Activated CD4-positive, alpha-beta T cell treated with anti-CD3 and anti-CD28 coated beads for 48 hours (primary cell): ENCODE data around the gene SMOC2.

ENCODE experiments used
- DNase-seq: peaks from one replicate; pipeline ENCODE4 v3.0.0-alpha.2; 2020

Gene SMOC2

DNA sequence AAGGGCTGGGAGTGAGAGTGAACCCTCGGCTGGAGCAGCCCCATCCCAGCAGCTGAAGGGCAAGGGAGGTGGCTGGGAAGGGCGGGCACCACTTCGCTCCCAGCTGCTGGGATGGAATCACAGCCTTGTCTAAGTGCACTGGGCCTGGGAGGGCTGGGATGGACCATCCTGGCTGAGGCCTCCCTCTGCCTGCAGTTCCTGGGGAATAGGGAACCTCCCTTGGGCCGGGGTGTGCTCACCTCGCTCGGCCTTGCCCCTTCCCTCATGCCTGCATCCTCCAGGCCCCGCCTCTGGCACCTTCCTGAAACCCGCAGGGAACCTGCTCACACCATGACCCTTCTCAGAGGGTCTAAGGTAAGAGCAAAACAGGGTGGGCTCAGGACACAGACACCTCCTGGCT lies 53.7 kb downstream of the SMOC2 start:
- DNase-seq, result no peak

DNA sequence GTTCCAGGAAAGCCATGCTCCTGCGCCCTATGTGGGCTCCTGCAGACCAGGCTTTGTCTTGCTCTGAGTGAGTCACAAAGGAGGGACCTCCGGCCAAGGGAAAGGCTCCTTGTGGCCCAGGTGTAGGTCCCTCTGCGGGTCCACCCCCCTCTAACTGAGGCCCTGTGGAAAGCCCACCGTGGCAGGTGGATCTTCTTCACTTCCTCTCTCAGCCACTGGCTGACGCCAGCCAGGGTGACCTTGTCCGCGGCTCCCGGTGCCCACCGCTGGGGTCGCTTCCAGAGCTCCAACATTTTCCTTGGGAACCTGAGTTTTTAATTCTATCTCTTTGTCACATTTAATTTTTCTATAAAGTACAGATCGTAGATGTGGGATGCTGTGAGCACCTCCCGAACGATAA lies 54.1 kb downstream of the SMOC2 start:
- no peak for DNase-seq

DNA sequence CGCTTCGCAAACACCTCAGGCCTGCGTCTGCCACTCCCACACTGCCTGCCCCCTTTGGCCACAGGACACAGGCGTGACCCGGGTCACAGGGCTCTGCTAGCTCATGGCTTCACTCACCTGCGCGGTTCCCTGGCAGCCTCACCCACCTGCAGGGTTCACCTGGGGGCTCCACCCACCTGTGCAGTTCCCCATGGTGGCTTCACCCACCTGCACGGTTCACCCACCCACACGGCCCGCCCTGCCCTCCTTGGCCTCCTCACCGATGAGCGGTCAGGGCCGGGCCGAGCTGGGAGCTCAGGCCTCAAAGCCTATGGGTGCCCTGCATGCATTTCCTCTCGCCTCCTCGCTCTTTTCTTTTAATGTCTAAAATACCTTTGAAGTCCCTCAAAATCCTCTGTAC lies 54.7 kb downstream of the SMOC2 start:
- DNase-seq, result no peak

DNA sequence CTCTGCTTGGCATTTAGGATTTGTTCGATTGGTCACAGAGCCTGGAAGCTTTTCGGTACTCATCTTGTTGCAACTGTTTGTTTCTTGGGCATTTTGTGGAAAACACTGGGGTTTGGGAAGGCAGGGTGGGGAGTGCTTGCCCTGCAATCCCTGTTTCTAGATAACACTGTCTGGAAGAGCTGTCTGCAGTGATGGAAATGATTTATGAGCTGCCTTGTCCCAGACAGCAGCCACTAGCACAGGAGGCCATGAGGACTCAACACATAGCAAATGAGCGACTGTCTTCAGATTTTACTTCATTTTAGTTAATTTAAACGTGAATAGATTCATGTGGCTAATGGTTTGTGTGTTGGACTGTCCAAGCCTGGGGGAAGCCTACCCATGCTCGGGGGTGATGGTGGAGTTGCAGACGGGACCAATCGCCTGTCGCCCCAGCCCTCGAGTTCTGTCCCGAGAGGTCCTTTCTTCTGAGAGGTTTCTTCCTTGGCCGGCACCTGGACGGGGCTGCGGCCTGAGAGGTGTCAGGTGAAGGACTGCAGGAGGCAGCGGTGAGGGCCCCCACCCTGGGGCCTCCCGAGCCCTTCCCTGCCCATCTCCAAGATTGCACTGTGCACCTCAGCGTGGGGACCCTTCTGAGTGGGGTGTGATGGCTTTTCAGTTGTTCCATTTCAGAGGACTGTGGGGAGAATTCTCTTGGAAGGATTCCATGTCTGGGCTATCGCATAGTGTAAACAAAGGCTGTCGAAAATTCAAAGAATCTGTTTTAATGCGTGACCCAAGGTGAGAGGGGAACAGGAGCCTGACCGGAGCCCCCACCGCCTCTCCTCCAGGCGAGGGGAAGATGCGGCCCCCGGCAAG lies 55.4 kb downstream of the SMOC2 start:
- DNase-seq, result no peak

DNA sequence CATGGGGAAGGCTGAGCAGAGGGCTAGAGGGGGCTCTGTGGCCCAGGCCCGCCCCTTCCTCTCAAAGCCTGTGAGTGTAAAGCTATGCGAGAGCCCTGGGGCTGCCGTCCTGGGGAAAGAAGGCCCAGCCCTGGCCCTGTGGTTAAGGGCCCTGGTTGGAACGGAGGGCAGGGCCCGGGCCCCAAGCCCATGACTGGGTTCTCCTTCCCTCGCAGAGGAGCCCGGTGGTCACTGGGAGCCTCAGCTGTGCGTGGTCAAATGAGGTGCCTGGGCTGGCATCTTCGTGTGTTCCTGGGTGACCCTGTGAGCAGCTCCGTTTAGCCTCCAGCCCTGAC lies 56.0 kb downstream of the SMOC2 start:
- DNase-seq, result no peak

DNA sequence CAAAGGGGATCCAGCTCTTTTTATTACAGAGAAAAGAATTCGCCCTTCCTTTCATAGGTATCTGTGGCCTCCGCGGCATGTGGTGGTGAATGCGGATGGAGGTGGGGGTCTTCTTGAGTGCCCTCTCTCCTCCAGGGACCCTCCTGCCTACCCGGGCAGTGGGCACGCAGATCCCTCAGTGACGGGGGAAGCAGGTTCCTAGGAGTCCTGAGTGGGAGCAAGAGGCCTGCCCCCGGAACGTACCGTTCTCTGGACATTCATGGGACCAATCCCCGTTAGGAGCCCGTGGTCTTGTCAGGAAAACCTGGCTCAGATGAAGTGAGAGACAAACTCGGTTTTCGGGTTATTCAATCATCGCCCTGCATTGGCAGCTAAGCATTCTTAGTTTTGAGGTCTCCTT lies 56.4 kb downstream of the SMOC2 start:
- no peak for DNase-seq

DNA sequence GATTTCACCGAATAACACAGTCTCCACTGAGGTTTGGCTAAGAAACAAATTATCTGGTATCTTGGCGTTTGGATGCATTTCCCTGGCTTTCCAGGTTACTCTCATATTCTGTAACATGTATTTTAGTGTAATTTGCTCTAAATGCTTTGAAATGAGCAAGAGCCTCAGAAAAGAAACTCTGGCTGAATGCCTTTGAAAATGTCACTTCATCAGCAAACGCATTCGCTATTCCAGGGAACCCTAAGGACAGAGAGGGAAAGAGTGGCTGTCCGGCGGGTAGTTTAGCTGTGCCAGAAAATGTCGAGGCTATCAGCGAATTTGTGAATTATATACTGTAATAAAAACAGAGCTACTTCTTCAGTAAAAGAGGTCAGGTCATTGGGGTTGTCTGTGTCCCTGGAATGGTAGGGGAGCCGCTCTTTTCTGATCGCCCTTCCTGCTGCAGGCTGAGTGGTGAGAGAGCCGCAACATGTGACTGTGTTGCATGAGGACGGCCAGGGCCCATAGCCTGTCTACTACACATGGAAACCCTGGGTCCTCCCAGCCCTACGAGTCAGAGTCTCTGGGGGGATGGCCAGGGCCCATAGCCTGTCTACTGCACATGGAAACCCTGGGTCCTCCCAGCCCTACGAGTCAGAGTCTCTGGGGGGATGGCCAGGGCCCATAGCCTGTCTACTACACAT lies 57.3 kb downstream of the SMOC2 start:
- DNase-seq, result no peak

DNA sequence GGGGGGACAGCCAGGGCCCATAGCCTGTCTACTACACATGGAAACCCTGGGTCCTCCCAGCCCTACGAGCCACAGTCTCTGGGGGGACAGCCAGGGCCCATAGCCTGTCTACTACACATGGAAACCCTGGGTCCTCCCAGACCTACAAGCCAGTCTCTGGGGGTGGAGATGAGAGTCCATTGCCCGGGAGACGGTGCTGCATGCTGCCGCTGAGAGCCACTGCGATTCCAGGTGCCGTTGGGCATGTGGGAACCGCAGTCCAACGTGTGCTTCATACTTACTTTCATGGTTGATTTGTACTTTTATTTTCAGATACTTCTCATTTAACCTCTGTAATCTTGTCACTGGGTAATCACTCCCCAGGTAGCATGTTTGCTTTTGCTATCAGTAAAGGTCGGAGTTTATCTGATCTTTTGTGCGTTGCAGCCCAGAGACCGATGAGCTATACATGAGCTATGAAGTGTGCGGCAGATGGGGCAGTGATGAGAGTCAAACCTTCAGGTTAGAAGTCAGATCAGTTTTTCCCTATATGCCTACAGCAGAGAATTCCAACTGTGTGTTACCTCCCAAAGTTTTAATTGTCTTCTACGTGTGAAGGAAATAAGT lies 58.2 kb downstream of the SMOC2 start:
- DNase-seq, result no peak

DNA sequence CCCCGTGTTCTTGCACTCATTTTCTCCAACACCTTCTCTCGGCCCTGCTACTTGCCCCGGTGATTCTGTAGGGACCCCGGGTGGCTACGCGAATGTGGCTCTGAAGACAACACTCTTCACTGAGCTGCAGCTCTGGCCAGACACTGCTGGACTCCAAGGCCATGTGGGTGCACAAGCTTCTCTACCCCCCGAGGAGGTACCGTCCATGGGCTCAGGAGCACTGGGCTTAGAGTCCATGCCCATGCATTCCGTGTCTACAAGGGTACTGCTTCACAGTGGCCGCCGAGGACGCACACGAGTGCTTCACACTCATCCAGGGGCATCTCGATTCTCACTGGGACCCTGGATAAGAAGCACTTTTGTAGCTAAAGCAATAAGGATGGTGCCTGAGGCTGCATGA lies 59.5 kb downstream of the SMOC2 start:
- DNase-seq, result no peak

DNA sequence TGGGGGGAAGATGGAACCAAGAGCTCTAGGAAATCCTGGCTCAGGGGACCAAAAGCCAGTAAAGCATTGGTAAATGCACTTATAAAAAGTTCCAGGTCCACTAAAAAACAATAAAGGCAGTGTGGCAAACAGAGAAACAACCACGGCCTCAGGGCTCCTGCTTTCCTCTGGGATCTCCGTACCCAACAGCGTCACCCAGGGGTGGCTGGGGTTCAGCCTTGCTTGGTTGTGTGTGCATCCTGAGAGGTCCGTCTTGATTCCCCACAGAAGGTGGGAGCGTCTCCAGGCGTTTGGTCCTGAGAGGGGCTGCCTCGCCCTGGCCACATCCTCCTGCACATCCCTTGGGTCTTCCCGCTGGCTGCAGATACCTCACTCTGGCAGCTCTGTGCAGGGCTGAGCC lies 60.6 kb downstream of the SMOC2 start:
- DNase-seq, result no peak

DNA sequence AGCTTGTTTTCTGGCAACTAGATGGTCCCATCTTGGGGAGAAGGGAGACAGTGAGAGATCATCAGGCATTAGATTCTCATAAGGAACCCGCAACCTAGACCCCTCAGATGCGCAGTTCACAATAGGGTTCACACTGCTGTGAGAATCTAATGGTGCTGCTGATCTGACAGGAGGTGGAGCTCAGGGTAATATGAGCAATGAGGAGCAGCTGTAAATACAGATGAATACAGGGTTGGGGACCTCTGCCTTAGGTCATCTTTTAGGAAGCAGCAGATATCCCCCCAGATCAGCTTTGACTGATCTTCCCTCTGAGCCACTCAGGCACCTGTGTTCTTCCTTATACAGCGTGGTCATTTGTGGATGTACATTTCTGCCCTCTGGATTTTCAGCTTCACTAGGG lies 63.4 kb downstream of the SMOC2 start:
- DNase-seq, result no peak

DNA sequence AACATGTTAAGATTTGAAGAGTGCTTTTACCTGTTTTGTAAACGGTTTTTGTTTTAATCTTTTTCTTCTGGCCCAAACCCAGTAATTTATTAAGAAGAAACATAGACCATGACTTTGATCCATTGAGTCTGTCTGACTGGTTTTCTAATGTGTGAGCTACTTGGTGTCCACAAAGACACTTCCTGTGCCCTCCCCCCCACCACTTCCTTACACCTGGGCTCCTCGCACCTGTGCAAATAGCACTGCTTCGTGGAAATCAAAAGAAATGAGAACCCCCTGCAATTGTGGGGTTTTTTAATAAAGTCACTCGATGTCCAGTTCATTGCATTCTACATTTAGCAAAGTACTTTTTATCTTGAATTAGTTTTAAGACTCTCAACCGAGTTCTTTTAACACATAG lies 65.5 kb downstream of the SMOC2 start:
- DNase-seq, result no peak

DNA sequence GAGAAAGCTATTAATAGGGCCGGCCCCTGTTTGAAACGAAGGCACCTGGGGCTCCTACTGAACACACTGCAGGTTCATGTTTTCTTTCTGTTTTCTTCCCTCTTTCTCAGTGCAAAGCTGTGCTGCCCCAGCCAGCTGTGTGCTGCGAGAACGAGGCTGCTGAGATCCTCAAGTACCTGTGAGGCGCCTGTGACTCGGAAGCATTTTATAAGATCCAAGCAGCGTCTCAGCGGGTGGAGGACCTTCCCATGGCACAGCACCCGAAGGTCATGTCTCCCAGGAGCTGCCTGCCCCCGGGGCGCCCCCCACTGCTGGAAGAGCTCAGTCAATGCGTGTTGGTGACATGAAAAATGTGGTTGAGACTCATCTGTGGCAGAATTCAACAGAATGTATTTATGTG lies 66.3 kb downstream of the SMOC2 start:
- DNase-seq, result no peak

DNA sequence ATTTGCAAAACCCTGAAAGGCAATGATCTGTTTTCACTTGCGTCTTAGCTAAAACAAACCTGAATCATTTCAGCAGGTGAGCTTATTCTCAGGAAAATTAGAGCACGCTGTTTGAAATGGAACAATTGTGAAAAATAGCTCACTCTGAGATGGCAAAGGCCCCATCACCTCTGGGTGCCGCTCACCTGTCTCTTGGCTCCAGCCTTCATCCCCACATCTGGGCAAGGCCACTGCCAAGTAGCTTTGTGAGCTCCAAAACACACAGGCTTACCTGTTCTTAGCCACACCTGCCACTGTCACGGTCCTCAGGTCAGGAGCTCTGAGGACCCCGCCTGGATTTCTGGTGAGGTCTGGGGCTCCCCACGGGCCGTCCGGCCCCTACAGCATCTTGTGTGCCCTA lies 66.7 kb downstream of the SMOC2 start:
- no peak for DNase-seq

DNA sequence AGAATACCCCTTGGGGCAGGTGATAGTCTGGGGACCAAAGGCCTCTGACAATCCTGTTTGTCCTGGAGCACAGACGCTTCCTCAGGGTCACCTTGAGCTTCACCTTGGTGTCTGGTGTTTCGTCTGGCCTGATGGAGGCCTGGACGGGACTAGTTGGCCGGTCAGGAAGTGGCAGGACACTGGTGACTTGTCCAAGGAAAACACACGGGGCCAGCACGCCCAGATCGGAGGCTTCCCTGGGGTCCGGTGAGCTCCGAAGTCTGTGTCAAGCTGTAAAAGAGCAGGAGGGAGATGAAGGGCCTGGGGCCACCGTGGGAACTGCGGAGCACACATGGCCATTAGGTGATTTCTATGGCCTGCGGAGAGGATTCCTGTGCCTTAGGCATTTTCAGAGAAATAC lies 67.9 kb downstream of the SMOC2 start:
- DNase-seq, result no peak

DNA sequence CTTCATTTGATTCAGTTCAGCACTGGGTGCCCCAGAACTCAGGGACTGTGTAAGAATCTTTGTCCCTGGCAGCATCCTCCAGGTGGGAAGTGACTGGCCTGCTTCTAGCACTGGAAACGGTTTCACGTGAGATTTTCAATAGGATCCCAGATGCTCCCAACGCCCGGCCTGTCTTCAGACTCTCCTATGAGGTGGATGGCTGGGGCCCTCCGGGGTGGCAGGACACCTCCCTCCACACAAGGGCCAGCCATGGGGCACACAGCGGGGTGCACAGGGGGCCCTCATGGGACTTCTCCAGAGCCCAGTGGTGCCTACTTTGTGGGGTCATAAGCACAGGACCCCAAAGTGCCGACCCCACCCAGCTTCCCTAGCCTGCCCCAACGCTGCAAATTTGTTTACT lies 72.8 kb downstream of the SMOC2 start:
- DNase-seq, result no peak

DNA sequence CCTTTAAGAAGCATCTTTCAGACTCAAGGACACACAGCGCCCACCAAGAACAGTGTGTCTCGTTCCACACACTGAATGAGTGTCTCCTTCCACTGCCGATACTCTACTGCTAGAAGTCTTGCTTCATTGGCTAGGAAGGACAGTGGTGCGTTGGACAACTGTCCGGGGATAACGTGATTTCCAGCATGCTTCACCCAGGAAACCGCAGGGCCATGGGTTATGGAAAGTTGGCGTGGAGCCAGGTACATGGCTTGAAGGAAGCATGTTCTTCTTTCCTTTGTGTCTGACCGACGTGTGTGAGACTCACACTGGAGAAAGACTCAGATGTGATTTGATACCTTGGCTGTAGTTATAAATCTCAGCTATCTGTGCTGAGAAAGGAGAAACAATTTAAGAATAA lies 73.2 kb downstream of the SMOC2 start:
- no peak for DNase-seq

DNA sequence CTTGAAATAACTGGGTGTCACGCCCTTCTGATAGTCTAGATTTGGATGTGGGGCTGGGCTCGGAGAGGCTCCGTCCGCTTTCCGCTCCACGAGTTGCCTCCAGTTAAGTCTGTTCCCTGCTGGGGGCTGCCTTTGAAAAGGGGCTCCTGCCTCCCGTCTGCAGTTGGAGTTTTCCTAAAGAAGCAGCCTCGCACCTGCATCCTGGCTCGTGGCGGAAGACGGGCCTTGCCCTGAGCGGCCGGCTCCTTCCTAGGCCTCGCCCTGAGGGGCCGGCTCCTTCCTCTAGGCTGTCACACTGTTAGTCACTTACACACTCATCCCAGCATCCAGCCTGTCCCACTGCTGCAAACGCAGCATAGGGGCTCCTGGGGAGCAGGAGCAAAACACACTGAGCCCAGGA lies 74.4 kb downstream of the SMOC2 start:
- DNase-seq, result no peak

DNA sequence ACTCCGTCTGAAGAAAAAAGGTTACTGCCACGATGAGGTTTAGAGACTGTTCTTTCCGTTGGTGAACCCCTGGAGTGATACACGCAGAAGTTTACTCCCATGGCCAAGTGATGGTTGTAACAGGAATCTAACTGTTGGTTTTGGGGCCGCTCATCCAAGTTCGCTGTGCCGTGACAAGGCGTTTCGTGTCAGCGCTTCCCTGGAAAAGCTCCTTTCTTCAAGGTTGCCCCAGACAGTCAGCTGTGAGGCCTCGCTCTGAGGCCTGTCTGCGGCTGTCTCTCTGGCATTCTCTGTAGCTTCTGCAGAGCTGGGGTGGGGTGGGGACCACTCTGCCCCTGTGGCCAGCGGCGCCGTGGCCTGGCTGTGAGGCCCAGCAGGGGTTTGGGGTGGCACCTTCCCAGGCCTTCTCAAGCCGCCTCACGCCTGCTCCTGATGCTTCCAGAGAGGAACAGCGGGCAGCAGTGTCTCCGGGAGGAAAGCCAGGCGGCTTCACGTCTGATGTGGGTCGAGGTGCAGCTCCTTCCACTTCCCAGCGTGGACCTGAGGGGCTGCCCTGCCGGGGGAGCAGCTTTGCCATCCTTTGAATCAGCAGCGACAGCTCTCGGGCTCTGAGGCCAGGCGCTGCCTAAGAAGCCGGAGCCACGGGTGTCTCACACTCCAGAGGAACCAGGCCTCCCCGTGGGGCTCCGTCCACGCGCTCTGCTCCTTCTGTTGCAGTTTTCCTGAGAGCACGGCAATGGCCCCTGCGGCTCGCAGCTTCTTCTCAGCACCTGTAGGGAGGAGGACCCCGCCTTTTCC lies 76.2 kb downstream of the SMOC2 start:
- no peak for DNase-seq

DNA sequence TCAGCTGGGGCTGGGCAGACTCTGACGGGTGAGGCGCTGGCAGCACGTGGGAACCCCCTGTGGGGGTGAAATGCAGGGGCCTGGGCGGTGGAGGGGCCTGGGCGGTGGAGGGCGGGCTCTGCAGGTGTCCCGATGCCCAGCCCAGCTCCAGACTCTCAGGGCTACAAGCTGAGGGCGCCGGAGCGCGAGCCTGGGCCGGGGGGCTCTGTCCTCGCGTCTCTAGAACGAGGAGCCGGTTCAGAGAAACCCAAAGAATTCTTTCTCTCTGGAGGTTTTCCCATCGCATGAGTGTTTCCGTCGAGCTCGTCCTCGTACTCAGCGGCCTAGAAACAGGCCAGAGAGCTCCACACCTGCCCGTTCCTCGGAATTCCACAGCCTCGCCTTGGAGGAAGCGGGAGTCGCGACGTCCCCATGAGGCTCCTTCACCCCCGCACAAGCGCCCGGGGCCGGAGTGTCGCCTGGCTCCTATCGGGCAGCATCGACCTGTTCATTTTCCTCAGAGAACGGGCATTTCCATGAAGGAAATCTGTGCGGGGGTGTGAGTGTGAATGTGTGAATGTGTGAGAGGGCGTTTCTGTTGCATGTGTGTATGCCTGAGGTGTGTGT lies 76.9 kb downstream of the SMOC2 start:
- DNase-seq, result no peak

DNA sequence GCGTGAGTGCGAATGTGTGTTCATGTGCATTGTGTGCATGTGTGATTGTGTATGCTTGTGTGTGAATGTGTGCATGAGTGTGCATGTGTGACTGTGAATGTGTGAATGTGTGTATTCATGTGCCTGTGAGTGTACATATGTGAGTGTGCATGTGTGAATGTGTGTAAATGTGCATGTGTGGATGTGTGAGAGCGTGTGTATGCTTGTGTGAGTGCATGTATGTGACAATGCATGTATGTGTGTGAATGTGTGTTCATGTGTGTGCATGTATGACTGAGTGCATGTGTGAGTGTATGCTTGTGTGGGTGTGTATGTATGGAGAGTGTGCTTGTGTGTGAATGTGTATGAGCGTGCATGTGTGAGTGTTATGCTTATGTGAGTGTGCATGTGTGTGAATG lies 77.4 kb downstream of the SMOC2 start:
- DNase-seq, result no peak

DNA sequence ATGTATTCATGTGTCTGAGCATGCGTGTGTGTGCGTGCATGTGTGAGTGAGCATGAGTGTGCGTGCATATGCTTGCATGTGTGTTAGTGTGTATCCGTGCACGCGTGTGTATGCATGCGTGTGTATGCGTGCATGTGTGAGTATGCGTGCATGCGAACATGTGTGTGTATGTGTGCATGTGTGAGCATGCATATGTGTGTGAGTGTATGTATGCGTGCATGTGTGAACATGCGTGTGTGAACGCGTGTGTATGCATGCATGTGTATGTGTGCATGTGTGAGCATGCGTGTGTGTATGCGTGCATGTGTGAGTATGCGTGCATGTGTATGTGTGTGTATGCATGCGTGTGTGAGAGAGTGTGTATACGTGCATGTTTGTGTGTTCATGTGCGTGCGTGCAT lies 77.9 kb downstream of the SMOC2 start:
- DNase-seq, result no peak

DNA sequence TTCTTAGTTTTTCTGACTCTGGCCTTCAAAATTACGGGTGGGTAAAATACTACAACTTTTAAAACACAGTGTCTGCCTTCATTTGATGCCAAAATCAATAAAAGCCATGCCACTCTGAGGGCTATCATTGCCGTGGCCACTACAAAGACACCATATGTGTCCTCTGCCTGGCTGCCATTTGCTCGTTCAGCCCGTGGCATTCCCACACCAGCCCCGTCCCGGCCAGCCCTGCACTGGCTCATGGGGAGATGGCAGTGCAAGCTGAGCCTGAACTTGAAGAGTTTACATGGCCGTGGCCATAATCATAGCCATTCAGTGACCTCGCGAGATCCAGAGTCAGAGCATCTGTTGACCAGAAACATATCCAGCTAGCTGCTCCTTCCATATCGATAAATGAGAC lies 79.2 kb downstream of the SMOC2 start:
- no peak for DNase-seq
